HG03175 (cell line): ENCODE results near the gene IMMP2L.

Experiments used
- ATAC-seq: cut with Tn5 transposase; IDR thresholded peaks from one replicate; pipeline ENCODE4 v1.9.1; 2021; ENCODE audit warnings: mild to moderate bottlenecking, moderate library complexity; ENCODE audit not compliant: unreplicated experiment

The IMMP2L gene

GRCh38 chr7:110909117-110909516 is 653.2 kb downstream of the IMMP2L start:
- ATAC-seq = no peak

GRCh38 chr7:110905773-110906566 is 656.3 kb downstream of the IMMP2L start:
- ATAC-seq = no peak

DNA sequence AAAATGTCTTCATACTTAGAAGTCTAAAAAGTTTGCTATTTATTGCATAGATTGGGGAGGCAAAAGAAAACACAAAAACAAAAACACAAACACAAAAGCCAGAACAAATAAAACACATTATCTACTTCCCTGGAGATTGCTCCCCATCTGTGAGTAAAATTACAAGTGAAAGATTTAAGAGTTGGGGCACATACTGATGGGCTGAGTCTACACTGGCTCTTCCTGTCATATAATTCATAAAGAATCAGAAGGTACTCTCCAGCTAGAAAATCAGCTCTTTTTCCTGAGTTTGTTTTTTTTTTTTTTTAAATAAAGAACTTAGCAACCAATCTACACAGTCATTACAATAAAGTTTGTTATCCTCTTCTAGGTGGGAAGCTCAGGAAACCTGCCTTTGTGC is 663.8 kb downstream of the IMMP2L start:
- no peak for ATAC-seq

DNA sequence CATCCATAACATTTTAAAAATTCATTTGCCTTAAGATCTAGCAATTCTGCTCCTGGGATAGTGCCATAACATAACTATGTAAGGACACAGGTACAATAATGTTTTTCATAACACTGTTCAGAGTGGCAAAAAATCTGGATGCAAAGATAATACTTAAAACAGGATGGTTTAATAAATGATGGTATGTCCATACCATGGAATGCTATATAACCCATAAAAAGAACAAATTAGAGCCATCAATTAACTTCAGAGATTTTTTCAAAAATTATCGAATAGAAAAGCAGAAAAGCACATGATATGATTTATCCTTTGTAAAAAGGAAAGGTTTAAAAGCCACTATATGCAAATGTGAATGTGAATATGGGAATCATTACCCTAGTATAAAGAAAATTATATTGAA is 664.8 kb downstream of the IMMP2L start:
- ATAC-seq = no peak

GRCh38 chr7:110894111-110894510 is 668.2 kb downstream of the IMMP2L start:
- ATAC-seq = no peak

GRCh38 chr7:110891197-110891596 is 671.1 kb downstream of the IMMP2L start:
- no peak for ATAC-seq

- ATAC-seq = no peak
These were observed 672.2 kb downstream of the IMMP2L start for GRCh38 chr7:110890101-110890500.

- no peak for ATAC-seq
These were observed 673.0 kb downstream of the IMMP2L start for GRCh38 chr7:110889335-110889734.

DNA sequence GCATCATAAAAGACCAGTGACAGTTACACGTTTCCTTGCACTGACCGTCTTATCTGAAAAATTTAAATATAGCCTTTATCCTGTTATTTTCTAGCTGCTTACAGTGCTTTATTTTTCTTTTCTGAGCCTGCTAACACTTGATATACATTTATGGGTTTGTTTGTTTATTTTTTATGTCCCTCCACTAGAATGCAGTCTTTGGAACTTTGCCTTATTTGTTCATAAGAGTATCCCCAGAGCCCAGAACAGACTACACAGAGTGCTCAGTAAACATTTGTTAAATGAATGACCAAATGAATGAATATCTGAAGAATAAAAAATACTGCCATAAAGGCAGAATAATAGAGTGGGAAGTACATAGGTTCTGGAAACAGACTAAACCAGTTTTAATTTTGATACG is 673.7 kb downstream of the IMMP2L start:
- no peak for ATAC-seq

DNA sequence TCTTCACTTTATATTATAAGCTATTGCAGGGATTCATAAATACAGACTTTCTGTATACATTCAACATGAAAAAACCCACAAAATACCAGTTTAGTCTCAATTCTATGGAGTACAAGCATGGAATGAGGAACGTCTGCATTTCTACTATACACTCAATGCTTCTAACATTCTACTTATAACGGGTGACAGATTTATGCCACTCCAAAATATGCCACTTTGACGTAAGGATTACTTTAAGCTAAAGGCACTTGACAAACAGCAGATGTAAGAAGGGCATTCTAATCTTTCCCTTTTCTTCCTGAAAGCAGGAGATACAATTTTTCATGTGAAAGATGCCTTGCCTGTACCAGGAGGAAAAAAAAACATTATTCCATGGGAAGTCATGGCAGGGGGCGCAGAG is 676.8 kb downstream of the IMMP2L start:
- no peak for ATAC-seq

DNA sequence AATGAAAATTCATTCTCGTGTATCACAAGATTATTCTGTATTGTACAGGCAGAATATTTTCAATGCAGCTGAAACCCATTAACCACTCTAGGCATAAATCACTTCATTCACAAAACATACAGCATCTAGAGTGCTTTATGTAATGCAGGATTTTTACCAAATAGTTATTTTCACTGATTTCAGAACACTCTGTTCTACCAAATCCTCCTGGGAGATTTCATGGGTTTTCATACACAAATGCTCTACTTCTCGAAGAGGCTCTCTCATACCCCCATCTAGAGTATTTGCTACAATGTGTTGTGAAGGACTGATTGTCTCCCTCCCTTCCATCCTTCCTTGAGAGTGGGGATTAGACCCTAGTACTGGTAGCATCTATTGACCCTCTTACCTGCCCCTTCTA is 680.6 kb downstream of the IMMP2L start:
- no peak for ATAC-seq

DNA sequence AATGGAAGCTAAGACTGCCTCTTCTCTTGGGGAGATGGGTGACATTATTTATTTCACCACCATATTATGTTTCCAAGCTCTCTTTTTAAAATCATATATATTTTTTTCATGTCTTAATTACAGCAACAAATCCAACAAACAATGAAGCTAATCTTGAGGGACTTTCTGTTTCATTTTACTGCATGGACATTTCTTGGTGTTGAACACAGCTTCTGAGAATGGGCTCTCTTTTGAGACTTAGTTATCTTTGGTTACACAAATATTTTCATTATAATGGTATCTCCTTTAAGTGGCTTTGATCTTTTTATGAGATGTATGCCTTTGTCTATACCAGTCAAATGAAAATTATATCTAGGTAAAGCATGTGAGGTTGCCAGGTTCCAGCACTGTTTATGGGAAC is 681.3 kb downstream of the IMMP2L start:
- ATAC-seq = no peak

- no peak for ATAC-seq
These were observed 685.3 kb downstream of the IMMP2L start for GRCh38 chr7:110877016-110877415.

GRCh38 chr7:110875346-110875745 is 686.9 kb downstream of the IMMP2L start:
- no peak for ATAC-seq

- ATAC-seq = no peak
These were observed 690.4 kb downstream of the IMMP2L start for GRCh38 chr7:110871856-110872255.

DNA sequence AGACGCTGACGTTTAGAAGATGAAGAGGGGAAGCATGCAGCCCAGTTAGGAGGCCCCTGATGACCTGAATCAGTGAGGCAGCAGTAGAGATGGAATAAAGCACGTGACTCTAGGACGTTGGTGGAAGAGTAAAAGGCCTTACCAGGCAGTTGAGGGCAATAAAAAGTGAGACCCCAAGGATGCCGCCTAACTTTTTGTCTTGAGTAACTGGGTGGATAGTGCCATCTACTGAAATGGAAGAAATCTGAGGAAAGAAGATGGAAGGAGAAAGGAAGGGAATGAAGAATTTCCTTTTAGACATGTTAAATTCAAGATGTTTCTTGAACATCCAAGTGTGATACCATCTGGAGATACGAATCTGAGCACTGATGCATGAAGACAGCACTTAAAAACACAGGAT is 691.4 kb downstream of the IMMP2L start:
- ATAC-seq = no peak

DNA sequence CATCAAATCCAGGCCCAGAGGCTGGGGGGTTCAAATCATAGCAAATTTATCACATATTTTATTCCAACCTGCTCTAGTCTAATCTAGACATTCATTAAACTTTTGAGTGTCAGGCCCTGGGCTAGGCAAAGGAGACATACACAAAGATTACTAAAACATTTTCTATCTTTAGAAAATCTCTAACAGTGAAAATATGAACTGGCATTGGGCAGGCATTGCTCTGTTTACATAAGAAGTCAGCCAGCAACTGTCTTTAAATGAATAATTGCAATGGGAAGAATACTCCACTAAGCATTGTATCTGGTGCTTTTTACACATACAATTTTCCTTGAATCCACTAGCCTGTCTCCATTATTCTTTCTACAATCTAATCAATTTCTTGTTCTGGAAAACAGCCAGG is 693.8 kb downstream of the IMMP2L start:
- no peak for ATAC-seq

- no peak for ATAC-seq
These were observed 694.5 kb downstream of the IMMP2L start for GRCh38 chr7:110867771-110868170.

- ATAC-seq = no peak
These were observed 699.0 kb downstream of the IMMP2L start for GRCh38 chr7:110863258-110863657.

GRCh38 chr7:110861163-110861562 is 701.1 kb downstream of the IMMP2L start:
- ATAC-seq = no peak

DNA sequence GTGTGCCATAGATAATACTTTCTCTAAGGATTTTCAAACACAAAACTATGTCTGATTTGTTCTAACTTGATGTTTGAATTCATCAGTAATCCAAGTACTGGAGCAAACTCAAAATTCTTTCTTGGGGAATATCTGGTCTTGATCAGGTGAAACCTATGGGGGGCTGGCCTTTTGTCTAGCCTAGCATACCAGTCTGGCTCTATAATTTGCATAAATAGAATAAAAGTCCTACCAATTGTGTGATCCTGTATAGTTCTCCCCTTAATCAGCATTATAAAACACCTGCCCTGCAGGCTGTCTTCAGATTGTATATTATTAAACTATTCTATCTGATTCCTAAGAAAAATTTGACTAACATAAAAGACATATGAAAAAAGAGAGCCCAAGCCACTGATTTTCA is 705.2 kb downstream of the IMMP2L start:
- ATAC-seq = no peak

DNA sequence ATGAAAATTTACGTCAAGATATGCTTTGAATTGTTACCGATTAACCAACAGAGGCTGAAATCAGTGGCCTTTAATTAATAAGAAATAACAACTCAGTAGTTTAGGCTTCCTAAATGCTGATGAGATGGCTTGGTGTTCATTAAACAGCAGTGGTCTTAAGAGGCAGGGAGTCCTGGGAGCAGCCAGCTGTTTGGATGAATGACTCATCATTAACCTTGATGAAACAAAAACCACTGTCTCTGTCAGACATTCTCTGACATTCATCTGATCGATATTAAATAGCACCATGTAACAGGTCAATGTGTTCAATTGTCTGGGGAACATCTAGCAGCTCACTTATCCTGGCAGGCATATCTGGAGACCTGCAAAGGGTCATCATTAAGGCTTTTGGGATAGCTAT is 705.6 kb downstream of the IMMP2L start:
- no peak for ATAC-seq

DNA sequence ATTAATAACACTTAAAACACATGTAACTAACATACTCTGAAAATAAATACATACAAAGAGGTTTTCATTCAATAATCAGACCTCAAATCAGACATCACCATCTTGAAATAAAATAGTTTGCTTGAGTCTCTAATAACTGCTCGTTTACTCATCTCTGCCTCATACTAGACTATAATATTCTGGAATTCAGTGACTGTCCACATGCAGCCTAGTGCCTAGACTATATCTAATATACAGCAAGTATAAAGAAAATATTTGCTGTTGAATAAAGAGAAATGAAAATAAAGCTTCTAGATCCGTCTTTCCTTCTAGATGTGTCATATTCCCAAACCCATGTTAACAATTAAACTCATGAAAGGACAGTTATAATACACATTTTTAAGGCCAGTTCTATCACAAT is 707.6 kb downstream of the IMMP2L start:
- ATAC-seq = no peak
